K562 (cell line): ENCODE results near the gene C1QTNF8. TPM values are rescaled to one million over a fixed set of nuclear protein-coding genes. Genes with fewer than 3 reads are reported as not detected.

Experiments
- ATAC-seq: fragments of 200-7000 bp; cut with Tn5 transposase; 3 replicates; pipeline ENCODE4 v1.9.1; 2020; ENCODE audit warnings: moderate library complexity
- BruUV-seq: library from RNA; stranded (reverse); fragments of 400-500 nt; replicated peaks from 2 replicates; lab custom pipeline; 2021; lab: Mats Ljungman, UMichigan
- CTCF ChIA-PET: fragments of 300-600 bp; formaldehyde crosslinking; extraction: SDS; loops from one replicate; lab custom pipeline; 2021; ENCODE audit warnings: low intra/inter-chr PET ratio; lab: Yijun Ruan, JAX
- POLR2A ChIA-PET: fragments of 300-600, 350-650 bp; sonication (Branson Sonifier 250); formaldehyde crosslinking; extraction: SDS; loops from one replicate; lab custom pipeline; 2021; ENCODE audit warnings: antibody characterized with exemption, inconsistent platforms; lab: Yijun Ruan, JAX
- DNase-seq, 4 experiments: peaks; one replicate each; pipeline versions ENCODE4 v3.0.0 to v3.0.0-alpha.2; 2011 to 2018; ENCODE audit warnings: low spot score in 3 of 4, mixed read lengths in 3 of 4; ENCODE audit errors: extremely low read depth in 1 of 4
- FAIRE-seq: peaks from 2 replicates; lab custom pipeline; 2011; peaks lifted over from hg19 to GRCh38; lab: Jason Lieb, UNC
- H2AFZ ChIP-seq: 2 replicates; pipeline ENCODE4 v1.6.0; 2011; ENCODE audit warnings: low read depth, low read length, control low read depth, inconsistent platforms
- H3K27ac ChIP-seq: fragments of 200-600 bp; 3 replicates; pipeline ENCODE4 v1.8.0; 2011; ENCODE audit warnings: low read depth, mild to moderate bottlenecking, control low read depth, inconsistent platforms, low read length, moderate library complexity, mixed read lengths; ENCODE audit errors: extremely low read depth
- H3K27me3 ChIP-seq, 2 experiments: fragments of 300-600 bp in 1 of 2; 2 replicates in 1 of 2; 3 replicates in 1 of 2; pipeline versions ENCODE4 v1.6.0 to v1.8.0; 2011; ENCODE audit warnings: inconsistent platforms in 2 of 2, low read length in 2 of 2, mild to moderate bottlenecking in 1 of 2, mixed read lengths in 1 of 2, moderate library complexity in 1 of 2; ENCODE audit not compliant: control insufficient read depth in 2 of 2, insufficient read depth in 2 of 2
- H3K36me3 ChIP-seq: fragments of 300-600 bp; 3 replicates; pipeline ENCODE4 v1.8.0; 2011; ENCODE audit warnings: mild to moderate bottlenecking, low read length, inconsistent platforms; ENCODE audit not compliant: control insufficient read depth, insufficient read depth
- H3K4me1 ChIP-seq, 2 experiments: fragments of 200-600 bp in 1 of 2; replicated peaks in 1 of 2; 2 replicates in 1 of 2; 3 replicates in 1 of 2; pipeline versions ENCODE4 v1.5.1 to v1.8.0; 2011; ENCODE audit warnings: inconsistent platforms in 2 of 2, low read length in 2 of 2, mild to moderate bottlenecking in 1 of 2, mixed read lengths in 1 of 2, moderate library complexity in 1 of 2; ENCODE audit not compliant: control insufficient read depth in 2 of 2, insufficient read depth in 2 of 2
- H3K4me2 ChIP-seq: 2 replicates; pipeline ENCODE4 v1.6.1; 2011; ENCODE audit warnings: low read length, control low read depth, inconsistent platforms, mixed read lengths; ENCODE audit not compliant: insufficient read depth
- H3K4me3 ChIP-seq: fragments of 200-600 bp; sonication (generic), shearing (Covaris generic); 2 replicates; pipeline ENCODE4 v1.5.1; 2016; ENCODE audit warnings: control low read depth, inconsistent platforms
- H3K79me2 ChIP-seq: fragments of 200-600 bp; 3 replicates; pipeline ENCODE4 v1.8.0; 2011; ENCODE audit warnings: low read length, inconsistent platforms; ENCODE audit not compliant: control insufficient read depth, insufficient read depth
- H3K9ac ChIP-seq, 2 experiments: 2 replicates each; pipeline versions ENCODE4 v1.6.0 to v1.6.1; 2011; ENCODE audit warnings: low read depth in 2 of 2, low read length in 2 of 2, control low read depth in 1 of 2, inconsistent platforms in 1 of 2, mild to moderate bottlenecking in 1 of 2, mixed read lengths in 1 of 2; ENCODE audit not compliant: insufficient read depth in 1 of 2
- H3K9me1 ChIP-seq: one replicate; pipeline ENCODE4 v1.6.0; 2011; ENCODE audit warnings: inconsistent platforms, mild to moderate bottlenecking, low read length, moderate library complexity; ENCODE audit not compliant: control insufficient read depth, insufficient read depth
- H3K9me3 ChIP-seq: replicated peaks from 2 replicates; pipeline ENCODE4 v1.5.1; 2011; ENCODE audit warnings: low read depth, low read length, inconsistent platforms; ENCODE audit not compliant: control insufficient read depth, insufficient read depth
- H4K20me1 ChIP-seq: replicated peaks from 2 replicates; pipeline ENCODE4 v1.6.1; 2011; ENCODE audit warnings: low read length, inconsistent platforms, mixed read lengths; ENCODE audit not compliant: control insufficient read depth, insufficient read depth
- TBL1XR1 ChIP-seq, 2 experiments: IDR thresholded peaks; 2 replicates each; pipeline ENCODE4 v1.6.1; 2012; ENCODE audit warnings: improper control_type of control experiment in 2 of 2, low read length in 2 of 2, mild to moderate bottlenecking in 1 of 2
- ZNF316 ChIP-seq: fragments of 450-650 bp; IDR thresholded peaks from 2 replicates; pipeline ENCODE4 v1.6.1; 2016
- ZNF584 ChIP-seq: fragments of 200-800 bp; sonication (Bioruptor generic); IDR thresholded peaks from 2 replicates; pipeline ENCODE4 v1.6.1; 2016; ENCODE audit warnings: low read depth, mild to moderate bottlenecking, missing genetic modification characterization, missing compliant biosample characterization
- WGBS: fragments of 100-300 bp; shearing (Covaris generic); methylation state at CpG from one replicate; pipeline ENCODE4 v1.1.6; 2016; ENCODE audit warnings: low coverage, mixed read lengths; ENCODE audit not compliant: insufficient coverage; ENCODE audit errors: missing lambda C conversion rate; 5-methylcytosine and 5-hydroxymethylcytosine counted together
- in situ Hi-C: fragments of 300-500 bp; cut with MboI; formaldehyde crosslinking; loops from 4 replicates; pipeline ENCODE4 v1.15.0; 2018; ENCODE audit warnings: inconsistent platforms, mixed read lengths
- intact Hi-C: fragments of 100-400 bp; cut with micrococcal nuclease; formaldehyde crosslinking; loops from 2 replicates; pipeline ENCODE4 v1.14.2; 2022
- polyA plus RNA-seq, 8 experiments: library from polyadenylated mRNA; depleted of rRNA in 4 of 8; stranded (reverse) in 5 of 8; unstranded in 3 of 8; fragments of >200 nt; fragmentation: Nextera tagmentation in 2 of 8; fragmentation: Illumina TruSeq in 1 of 8; extraction: Ambion mirVana in 2 of 8; extraction: Trizol in 1 of 8; gene quantifications; 2 replicates each; pipeline versions ENCODE4 v1.2.1 to v1.2.3, GENCODE V29; 2011 to 2014; ENCODE audit warnings: inconsistent platforms in 1 of 8, missing spikeins in 1 of 8
- total RNA-seq, 7 experiments: library from RNA; depleted of rRNA in 6 of 7; stranded (reverse); fragments of >200 nt in 6 of 7; fragmentation: Illumina TruSeq in 2 of 7; extraction: Trizol in 2 of 7; gene quantifications; 2 replicates each; pipeline versions ENCODE4 v1.2.1 to v1.2.3, GENCODE V29; 2011 to 2021; ENCODE audit warnings: low replicate concordance in 1 of 7
- TF ChIP-seq, protein P1 (sequence below): sonication (generic); formaldehyde crosslinking; IDR thresholded peaks from 2 replicates; pipeline ENCODE4 v1.8.0; 2022; ENCODE audit warnings: mild to moderate bottlenecking, missing genetic modification reagents
- TF ChIP-seq, protein P2 (sequence below), 3 experiments: IDR thresholded peaks in 2 of 3; conservative IDR thresholded peaks in 1 of 3; 2 replicates each; pipeline ENCODE4 v1.5.1; 2011 to 2012; ENCODE audit warnings: low read length in 3 of 3, mild to moderate bottlenecking in 3 of 3, control low read depth in 2 of 3, improper control_type of control experiment in 1 of 3, inconsistent platforms in 1 of 3, low read depth in 1 of 3, mixed read lengths in 1 of 3, moderate library complexity in 1 of 3; ENCODE audit not compliant: insufficient read depth in 2 of 3
- TF ChIP-seq, protein P3 (sequence below): sonication (generic); formaldehyde crosslinking; IDR thresholded peaks from 2 replicates; pipeline ENCODE4 v1.8.0; 2022; ENCODE audit warnings: missing genetic modification reagents, mild to moderate bottlenecking, moderate library complexity, borderline replicate concordance

The C1QTNF8 gene
- total and polyA plus RNA-seq, 9 of the 15 experiments (the other 6 are each of a cell fraction or from before 2014, with no cell fraction given): not detected

DNA sequence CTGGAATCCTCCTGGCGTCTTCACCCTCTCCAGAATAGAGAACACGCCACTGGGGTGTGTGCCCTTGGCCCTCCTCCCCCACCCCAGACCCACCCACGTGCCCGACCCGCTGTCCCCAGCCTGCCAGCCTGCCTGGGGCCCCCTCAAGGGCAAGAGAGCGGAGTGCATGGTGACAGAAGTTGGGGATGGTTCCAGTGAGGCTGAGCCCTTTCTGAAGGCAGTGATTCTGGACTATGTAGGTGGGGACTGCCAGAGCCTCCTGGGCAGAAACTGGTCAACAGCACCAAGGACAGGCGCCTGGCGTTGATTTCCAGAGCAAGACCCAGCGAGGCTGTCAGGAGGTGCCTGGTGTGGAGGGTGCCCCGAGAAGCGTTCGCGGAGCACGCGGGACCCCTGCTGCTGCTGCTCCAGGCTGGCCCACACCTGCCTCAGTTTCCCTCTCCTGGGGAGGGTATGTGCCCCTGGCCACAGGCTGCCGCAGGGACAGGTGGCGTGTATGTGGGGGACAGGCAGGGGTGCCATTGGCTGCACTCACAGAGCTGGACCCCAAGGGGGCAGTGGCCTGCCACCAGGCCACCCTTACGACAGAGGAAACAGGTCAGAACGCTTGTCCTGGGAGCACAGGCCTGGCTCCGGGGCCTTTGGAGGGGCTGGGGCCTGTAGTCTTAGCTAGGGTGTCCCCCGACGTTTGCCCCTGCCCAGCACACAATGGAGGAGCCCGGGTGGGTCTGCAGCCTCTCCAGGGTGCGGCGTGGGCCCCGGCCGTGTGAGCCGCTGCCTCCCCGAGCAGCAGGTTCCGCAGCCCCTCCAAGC is 22.3 kb downstream of the C1QTNF8 start:
- intact Hi-C loops (no loop called here), in situ Hi-C loops (no loop called here)
- Histone ChIP-seq H4K20me1 (no peaks in the 10 kb centered on the region; the same call in 1 of the 2 replicates), H3K4me1 (peaks cover 0 to 37% of the 10 kb centered on the region in 2 experiments; a peak in 1 of 5 replicates), H3K4me2 (no peak overlapping the region), H3K36me3 (no peaks in the 10 kb centered on the region), H3K9me3 (no peaks in the 10 kb centered on the region), H3K9me1 (no peaks in the 10 kb centered on the region), H3K4me3 (no peak overlapping the region), H3K79me2 (no peaks in the 10 kb centered on the region), H3K27me3 (peaks cover 1 to 24% of the 10 kb centered on the region in 2 experiments; a peak in 4 of 5 replicates), H2AFZ (no peak overlapping the region), H3K27ac (no peak overlapping the region), H3K9ac (no peak overlapping the region)
- FAIRE-seq (no peak), ATAC-seq (peak; percentile 58; the same call in 2 of the 3 replicates), DNase-seq (peak in 3 of 4 experiments; percentile 24 to 40 (median 30))
- CTCF ChIA-PET: interaction anchor here (0.6 kb wide), 1 partner anchor 28 kb away, joined by 3 read pairs; no protein-coding TSS in a partner anchor
- POLR2A ChIA-PET: interaction anchor here (0.6 kb wide), 1 partner anchor 1616 kb away, joined by 3 read pairs; no protein-coding TSS in a partner anchor
- no peak for TF ChIP-seq TBL1XR1 (IDR thresholded peaks at IDR 0.05; ENCODE audit: low read length in 2 of 2)
- no peak for TF ChIP-seq ZNF584 (CRISPR knock-in tag)
- TF ChIP-seq, protein P1, sequence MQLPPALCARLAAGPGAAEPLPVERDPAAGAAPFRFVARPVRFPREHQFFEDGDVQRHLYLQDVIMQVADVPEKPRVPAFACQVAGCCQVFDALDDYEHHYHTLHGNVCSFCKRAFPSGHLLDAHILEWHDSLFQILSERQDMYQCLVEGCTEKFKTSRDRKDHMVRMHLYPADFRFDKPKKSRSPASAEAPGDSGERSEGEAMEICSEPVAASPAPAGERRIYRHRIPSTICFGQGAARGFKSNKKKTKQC (CRISPR knock-in tag): no peak
- TF ChIP-seq, protein P2, sequence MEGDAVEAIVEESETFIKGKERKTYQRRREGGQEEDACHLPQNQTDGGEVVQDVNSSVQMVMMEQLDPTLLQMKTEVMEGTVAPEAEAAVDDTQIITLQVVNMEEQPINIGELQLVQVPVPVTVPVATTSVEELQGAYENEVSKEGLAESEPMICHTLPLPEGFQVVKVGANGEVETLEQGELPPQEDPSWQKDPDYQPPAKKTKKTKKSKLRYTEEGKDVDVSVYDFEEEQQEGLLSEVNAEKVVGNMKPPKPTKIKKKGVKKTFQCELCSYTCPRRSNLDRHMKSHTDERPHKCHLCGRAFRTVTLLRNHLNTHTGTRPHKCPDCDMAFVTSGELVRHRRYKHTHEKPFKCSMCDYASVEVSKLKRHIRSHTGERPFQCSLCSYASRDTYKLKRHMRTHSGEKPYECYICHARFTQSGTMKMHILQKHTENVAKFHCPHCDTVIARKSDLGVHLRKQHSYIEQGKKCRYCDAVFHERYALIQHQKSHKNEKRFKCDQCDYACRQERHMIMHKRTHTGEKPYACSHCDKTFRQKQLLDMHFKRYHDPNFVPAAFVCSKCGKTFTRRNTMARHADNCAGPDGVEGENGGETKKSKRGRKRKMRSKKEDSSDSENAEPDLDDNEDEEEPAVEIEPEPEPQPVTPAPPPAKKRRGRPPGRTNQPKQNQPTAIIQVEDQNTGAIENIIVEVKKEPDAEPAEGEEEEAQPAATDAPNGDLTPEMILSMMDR (IDR thresholded peaks at IDR 0.05 in 2 of 3, conservative IDR thresholded peaks at IDR 0.05 in 1 of 3; ENCODE audit: insufficient read depth in 2 of 3, low read depth in 1 of 3, low read length in 3 of 3): peak; percentile 25 to 41 (median 38); a peak in 5 of 6 replicates
- no peak for TF ChIP-seq ZNF316
- TF ChIP-seq, protein P3, sequence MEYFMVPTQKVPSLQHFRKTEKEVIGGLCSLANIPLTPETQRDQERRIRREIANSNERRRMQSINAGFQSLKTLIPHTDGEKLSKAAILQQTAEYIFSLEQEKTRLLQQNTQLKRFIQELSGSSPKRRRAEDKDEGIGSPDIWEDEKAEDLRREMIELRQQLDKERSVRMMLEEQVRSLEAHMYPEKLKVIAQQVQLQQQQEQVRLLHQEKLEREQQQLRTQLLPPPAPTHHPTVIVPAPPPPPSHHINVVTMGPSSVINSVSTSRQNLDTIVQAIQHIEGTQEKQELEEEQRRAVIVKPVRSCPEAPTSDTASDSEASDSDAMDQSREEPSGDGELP: peak; percentile 16; the same call in 1 of the 2 replicates
- WGBS: 8% methylated on average over 17 of the region's 30 CpGs
- BruUV-seq: no TSS peak
